Glutamatergic neuron (in vitro differentiated cells): ENCODE data around the gene SMAD3. TPM values are rescaled to one million over a fixed set of nuclear protein-coding genes. Genes with fewer than 3 reads are reported as not detected.
"Not testable (repeated sequence)": the region's sequence is repeated elsewhere in the genome, so short reads cannot be mapped to it uniquely, and the experiment has no call there.

ENCODE experiments used
- DNase-seq: peaks from one replicate; pipeline ENCODE4 v3.0.0; 2022
- H3K27ac Mint-ChIP-seq: one replicate; pipeline ENCODE4 v1.8.0; 2020; ENCODE audit warnings: mild to moderate bottlenecking, mixed read lengths, inconsistent platforms; ENCODE audit not compliant: unreplicated experiment
- H3K27me3 Mint-ChIP-seq: one replicate; pipeline ENCODE4 v1.8.0; 2020; ENCODE audit warnings: mild to moderate bottlenecking, moderate library complexity, mixed read lengths, inconsistent platforms; ENCODE audit not compliant: unreplicated experiment
- H3K36me3 Mint-ChIP-seq: one replicate; pipeline ENCODE4 v1.8.0; 2020; ENCODE audit warnings: mild to moderate bottlenecking, mixed read lengths, inconsistent platforms; ENCODE audit not compliant: unreplicated experiment
- H3K4me1 Mint-ChIP-seq: one replicate; pipeline ENCODE4 v1.8.0; 2020; ENCODE audit warnings: mild to moderate bottlenecking, low read depth, mixed read lengths, inconsistent platforms; ENCODE audit not compliant: unreplicated experiment
- H3K4me3 Mint-ChIP-seq: one replicate; pipeline ENCODE4 v1.8.0; 2020; ENCODE audit warnings: mild to moderate bottlenecking, mixed read lengths, inconsistent platforms; ENCODE audit not compliant: unreplicated experiment
- H3K9me3 Mint-ChIP-seq: one replicate; pipeline ENCODE4 v1.8.0; 2020; ENCODE audit warnings: mild to moderate bottlenecking, moderate library complexity, mixed read lengths, inconsistent platforms; ENCODE audit not compliant: unreplicated experiment
- total RNA-seq: library from RNA; stranded (reverse); fragmentation: NEBNext Ultra II Directional; extraction: Animal tissue kit (Norgen Biotek cat#: 25700); gene quantifications from one replicate; pipeline ENCODE4 v1.2.1, GENCODE V29; 2021; ENCODE audit not compliant: unreplicated experiment
- TF ChIP-seq, protein P1 (sequence below): fragments of 200-600 bp; sonication (generic); IDR thresholded peaks from one replicate; pipeline ENCODE4 v1.5.0; 2021; ENCODE audit not compliant: partially characterized antibody, unreplicated experiment

The SMAD3 gene
- total RNA-seq, 1 donor from 2014 or later = 5.0 TPM

DNA sequence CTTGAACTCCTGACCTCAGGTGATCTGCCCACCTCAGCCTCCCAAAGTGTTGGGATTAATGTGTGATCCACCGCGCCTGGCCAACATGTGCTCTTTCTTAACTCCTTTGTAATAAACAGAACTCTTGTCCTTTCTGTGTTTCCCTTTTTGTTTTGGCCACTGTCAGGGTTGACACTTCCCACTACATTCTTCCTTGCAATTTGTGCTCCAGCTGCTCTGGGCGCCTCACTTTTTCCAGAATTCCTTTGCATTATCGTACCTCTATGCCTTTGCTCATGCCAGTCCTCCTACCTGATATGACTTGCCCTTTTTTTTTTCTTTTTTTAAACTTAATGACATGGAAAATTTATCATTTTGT lies 38.8 kb upstream of the SMAD3 start:
- Mint-ChIP-seq H3K36me3 (no peaks in the 10 kb centered on the region), H3K4me3 (no peak overlapping the region), H3K27me3 (no peaks in the 10 kb centered on the region), H3K4me1 (no peaks in the 10 kb centered on the region), H3K9me3 (peaks cover 7% of the 10 kb centered on the region), H3K27ac (no peak overlapping the region)
- no peak for DNase-seq
- TF ChIP-seq, protein P1, sequence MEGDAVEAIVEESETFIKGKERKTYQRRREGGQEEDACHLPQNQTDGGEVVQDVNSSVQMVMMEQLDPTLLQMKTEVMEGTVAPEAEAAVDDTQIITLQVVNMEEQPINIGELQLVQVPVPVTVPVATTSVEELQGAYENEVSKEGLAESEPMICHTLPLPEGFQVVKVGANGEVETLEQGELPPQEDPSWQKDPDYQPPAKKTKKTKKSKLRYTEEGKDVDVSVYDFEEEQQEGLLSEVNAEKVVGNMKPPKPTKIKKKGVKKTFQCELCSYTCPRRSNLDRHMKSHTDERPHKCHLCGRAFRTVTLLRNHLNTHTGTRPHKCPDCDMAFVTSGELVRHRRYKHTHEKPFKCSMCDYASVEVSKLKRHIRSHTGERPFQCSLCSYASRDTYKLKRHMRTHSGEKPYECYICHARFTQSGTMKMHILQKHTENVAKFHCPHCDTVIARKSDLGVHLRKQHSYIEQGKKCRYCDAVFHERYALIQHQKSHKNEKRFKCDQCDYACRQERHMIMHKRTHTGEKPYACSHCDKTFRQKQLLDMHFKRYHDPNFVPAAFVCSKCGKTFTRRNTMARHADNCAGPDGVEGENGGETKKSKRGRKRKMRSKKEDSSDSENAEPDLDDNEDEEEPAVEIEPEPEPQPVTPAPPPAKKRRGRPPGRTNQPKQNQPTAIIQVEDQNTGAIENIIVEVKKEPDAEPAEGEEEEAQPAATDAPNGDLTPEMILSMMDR = no peak

DNA sequence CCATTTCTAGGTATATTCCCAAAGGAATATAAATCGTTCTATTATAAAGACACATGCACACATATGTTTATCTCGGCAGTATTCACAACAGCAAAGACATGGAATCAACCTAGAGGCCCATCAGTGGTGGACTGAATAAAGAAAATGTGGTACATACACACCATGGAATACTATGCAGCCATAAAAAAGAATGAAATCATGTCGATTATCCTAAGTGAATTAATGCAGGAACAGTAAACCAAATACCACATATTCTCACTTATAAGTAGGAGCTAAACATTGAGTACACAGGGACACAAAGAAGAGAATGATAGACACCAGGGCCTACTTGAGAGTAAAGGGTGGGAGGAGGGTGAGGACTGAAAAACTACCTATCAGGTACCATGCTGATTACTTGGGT lies 37.0 kb upstream of the SMAD3 start:
- H3K4me1 Mint-ChIP-seq, DNase-seq, H3K4me3 Mint-ChIP-seq, H3K27ac Mint-ChIP-seq, H3K27me3 Mint-ChIP-seq, H3K36me3 Mint-ChIP-seq, H3K9me3 Mint-ChIP-seq: not testable (repeated sequence)

DNA sequence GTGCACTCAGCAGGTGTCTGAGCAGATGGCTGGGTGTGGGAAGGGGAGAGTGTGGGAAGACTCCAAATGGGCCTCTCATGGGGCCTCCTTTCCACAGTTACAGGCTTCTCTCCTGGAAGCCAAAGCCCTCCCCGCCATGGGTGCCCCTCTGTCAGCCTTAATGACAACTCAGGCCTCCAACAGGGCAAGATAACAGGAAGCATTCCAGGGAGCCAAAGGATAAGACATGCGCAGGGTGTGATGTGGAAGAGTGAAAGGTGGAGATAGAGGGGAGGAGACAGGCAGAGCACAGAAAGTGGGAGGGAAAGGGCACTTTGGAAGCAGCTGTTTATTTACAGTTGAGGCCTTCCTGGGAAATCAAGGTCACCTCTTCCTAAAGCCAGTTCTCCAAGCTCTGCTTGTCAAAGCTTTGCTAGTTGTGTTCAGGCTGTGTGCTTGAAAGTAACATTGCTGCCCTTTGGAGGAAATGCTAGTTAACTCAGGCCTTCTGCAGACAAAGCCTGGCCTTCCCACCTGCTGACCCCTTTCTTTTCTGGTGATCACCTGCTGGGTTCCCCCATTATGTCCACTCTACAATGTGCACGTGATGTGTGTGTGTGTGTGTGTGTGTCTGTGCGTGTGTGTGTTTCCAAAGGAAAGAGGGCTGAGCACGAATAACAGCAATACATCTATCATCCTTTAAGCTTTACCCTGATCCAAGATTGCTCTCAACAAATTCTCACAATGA lies 35.2 kb upstream of the SMAD3 start:
- H3K27me3 Mint-ChIP-seq = peaks cover 4% of the 10 kb centered on the region
- H3K9me3 Mint-ChIP-seq = peaks cover 8% of the 10 kb centered on the region
- H3K4me1 Mint-ChIP-seq = peaks cover 4% of the 10 kb centered on the region
- no peak overlapping the region for H3K27ac Mint-ChIP-seq
- H3K36me3 Mint-ChIP-seq = no peaks in the 10 kb centered on the region
- no peak overlapping the region for H3K4me3 Mint-ChIP-seq
- TF ChIP-seq, protein P1 = no peak
- DNase-seq = no peak

DNA sequence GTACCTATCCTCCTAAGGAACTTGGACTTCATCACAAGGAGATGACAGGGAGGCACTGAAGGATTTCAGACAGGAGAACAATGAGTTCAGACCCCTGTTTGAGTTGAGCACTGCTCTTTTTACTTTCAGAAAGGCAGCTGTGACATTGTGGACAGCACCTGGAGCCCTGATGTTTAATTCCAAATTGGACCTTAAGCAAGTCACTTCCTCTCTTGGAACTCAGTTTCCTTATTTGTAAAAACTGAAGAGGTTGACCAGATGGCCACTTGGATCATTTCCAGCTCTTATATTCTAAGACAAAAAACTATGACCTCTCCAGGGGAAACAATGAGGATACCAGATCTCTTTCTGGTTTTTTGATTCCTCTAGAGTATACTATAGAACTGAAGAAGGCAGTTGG lies 34.1 kb upstream of the SMAD3 start:
- Mint-ChIP-seq H3K9me3 (peaks cover 8% of the 10 kb centered on the region), H3K36me3 (no peaks in the 10 kb centered on the region), H3K27ac (no peak overlapping the region), H3K27me3 (peaks cover 4% of the 10 kb centered on the region), H3K4me3 (no peak overlapping the region), H3K4me1 (peaks cover 4% of the 10 kb centered on the region)
- TF ChIP-seq, protein P1 = no peak
- DNase-seq = no peak

DNA sequence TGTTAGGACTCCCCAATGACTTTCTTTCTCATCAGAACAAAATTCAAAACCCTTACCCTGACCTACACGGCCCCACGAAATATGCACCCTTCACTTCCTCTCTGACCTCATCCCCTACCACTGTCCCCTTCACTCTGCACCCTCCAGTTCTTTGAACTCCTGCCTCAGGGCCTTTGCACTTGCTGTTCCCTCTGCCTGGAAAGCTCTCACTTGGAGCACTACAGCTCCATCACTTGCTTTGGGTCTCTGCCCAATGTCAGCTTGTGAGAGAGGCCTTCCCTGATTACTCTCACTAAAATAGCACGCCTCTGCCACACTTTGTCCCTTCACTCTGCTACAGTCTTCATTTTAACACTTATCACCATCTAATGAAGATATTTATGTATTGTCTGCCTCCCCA lies 32.8 kb upstream of the SMAD3 start:
- Mint-ChIP-seq H3K9me3 (peaks cover 8% of the 10 kb centered on the region), H3K4me1 (peaks cover 7% of the 10 kb centered on the region), H3K27me3 (peaks cover 4% of the 10 kb centered on the region), H3K36me3 (no peaks in the 10 kb centered on the region), H3K27ac (no peak overlapping the region), H3K4me3 (no peak overlapping the region)
- TF ChIP-seq, protein P1 = no peak
- DNase-seq = no peak
